Endothelial cell (in vitro differentiated cells): ENCODE measurements around the gene AUH. TPM values are rescaled to one million over a fixed set of nuclear protein-coding genes. Genes with fewer than 3 reads are reported as not detected.

Experiments used
- DNase-seq: peaks from one replicate; pipeline ENCODE4 v3.0.0; 2021; ENCODE audit warnings: low spot score
- H3K27ac Mint-ChIP-seq: one replicate; pipeline ENCODE4 v1.8.0; 2021; ENCODE audit warnings: mixed read lengths, inconsistent platforms; ENCODE audit not compliant: unreplicated experiment
- H3K27me3 Mint-ChIP-seq: one replicate; pipeline ENCODE4 v1.8.0; 2021; ENCODE audit warnings: mild to moderate bottlenecking, moderate library complexity, mixed read lengths, inconsistent platforms; ENCODE audit not compliant: unreplicated experiment
- H3K36me3 Mint-ChIP-seq: one replicate; pipeline ENCODE4 v1.8.0; 2021; ENCODE audit warnings: mild to moderate bottlenecking, low read depth, mixed read lengths, inconsistent platforms; ENCODE audit not compliant: unreplicated experiment
- H3K4me1 Mint-ChIP-seq: one replicate; pipeline ENCODE4 v1.8.0; 2021; ENCODE audit warnings: mild to moderate bottlenecking, mixed read lengths, inconsistent platforms; ENCODE audit not compliant: unreplicated experiment
- H3K4me3 Mint-ChIP-seq: one replicate; pipeline ENCODE4 v1.8.0; 2021; ENCODE audit warnings: mild to moderate bottlenecking, mixed read lengths, inconsistent platforms; ENCODE audit not compliant: unreplicated experiment
- H3K9me3 Mint-ChIP-seq: one replicate; pipeline ENCODE4 v1.8.0; 2021; ENCODE audit warnings: mixed read lengths, inconsistent platforms; ENCODE audit not compliant: unreplicated experiment
- CTCF ChIP-seq: fragments of 200-600 bp; sonication (generic); IDR thresholded peaks from one replicate; pipeline ENCODE4 v1.5.0; 2021; ENCODE audit warnings: antibody characterized with exemption; ENCODE audit not compliant: unreplicated experiment
- total RNA-seq: library from RNA; stranded (reverse); fragmentation: NEBNext Ultra II Directional; extraction: Animal tissue kit (Norgen Biotek cat#: 25700); gene quantifications from one replicate; pipeline ENCODE4 v1.2.1, GENCODE V29; 2021; ENCODE audit not compliant: unreplicated experiment

Gene AUH
- total RNA-seq, 1 donor from 2014 or later, result 14.4 TPM

DNA sequence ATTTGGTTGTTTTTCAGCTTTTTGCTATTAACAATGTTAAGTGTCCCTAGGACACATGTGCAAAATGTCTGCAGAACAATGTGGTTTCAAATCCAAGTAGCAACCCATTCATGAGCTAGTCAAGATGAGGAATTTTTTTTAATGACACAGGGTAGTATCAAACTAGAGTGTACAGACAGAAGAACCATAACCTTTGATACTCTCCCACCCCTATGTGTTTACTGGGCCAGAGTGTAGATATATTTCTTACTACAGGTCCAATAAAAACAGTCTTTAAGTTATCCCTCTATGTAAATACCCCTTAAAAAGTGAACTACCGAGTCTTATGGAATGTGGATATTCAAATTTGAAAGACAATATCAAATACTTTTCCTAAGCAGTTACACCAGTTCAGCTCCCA, 45.6 kb downstream of the AUH start:
- no peak for DNase-seq
- no peak for TF ChIP-seq CTCF
- Mint-ChIP-seq H3K4me3 (no peak overlapping the region), H3K27ac (no peak overlapping the region), H3K4me1 (peaks cover 3% of the 10 kb centered on the region), H3K9me3 (no peaks in the 10 kb centered on the region), H3K36me3 (no peaks in the 10 kb centered on the region), H3K27me3 (peaks cover 2% of the 10 kb centered on the region)

DNA sequence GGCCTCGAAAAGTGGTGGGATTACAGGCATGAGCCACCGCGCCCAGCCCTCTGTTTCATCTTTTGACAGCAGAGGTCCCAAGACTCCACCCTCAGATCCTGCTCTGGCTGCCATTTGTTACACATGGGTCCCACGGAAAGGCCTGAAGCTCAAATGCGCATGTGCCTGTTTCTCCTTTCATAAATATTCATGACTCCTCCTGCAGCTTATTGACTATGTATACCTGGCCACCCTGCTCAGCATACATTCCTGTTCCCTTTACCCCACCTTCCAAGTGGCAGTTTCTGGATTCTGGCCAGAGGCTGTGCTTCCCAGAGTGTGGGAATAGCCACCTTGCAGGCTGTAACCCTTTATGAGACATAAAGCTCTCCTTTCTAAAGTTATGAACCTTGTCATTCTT, 46.5 kb downstream of the AUH start:
- Mint-ChIP-seq H3K4me1 (peaks cover 3% of the 10 kb centered on the region), H3K27me3 (peaks cover 2% of the 10 kb centered on the region), H3K4me3 (no peak overlapping the region), H3K27ac (no peak overlapping the region), H3K36me3 (no peaks in the 10 kb centered on the region), H3K9me3 (no peaks in the 10 kb centered on the region)
- no peak for TF ChIP-seq CTCF
- DNase-seq, result no peak

GRCh38 chr9:91312717-91313325, 48.9 kb downstream of the AUH start:
- Mint-ChIP-seq H3K27me3 (peaks cover 2% of the 10 kb centered on the region), H3K4me3 (no peak overlapping the region), H3K27ac (no peak overlapping the region), H3K36me3 (no peaks in the 10 kb centered on the region), H3K9me3 (no peaks in the 10 kb centered on the region), H3K4me1 (no peaks in the 10 kb centered on the region)
- no peak for DNase-seq
- TF ChIP-seq CTCF, result no peak

DNA sequence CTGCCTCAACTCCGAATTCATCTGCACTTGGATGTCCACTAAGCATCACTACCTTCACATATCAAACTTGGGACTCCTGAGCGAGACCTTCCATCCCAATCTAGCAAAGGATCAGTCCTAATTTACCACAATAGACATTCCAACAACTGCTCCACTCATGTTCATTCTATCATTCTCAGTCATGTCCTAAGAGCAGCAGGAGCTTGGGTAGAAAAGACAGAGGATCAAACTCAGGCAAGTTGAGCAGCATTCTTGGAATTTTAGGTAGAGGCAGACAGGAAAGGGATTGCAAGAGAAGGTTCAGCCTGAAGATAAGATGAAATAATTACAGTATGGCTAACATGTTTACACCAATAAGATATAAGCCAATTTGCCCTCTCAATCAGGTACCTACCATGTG, 51.7 kb downstream of the AUH start:
- Mint-ChIP-seq H3K4me1 (no peaks in the 10 kb centered on the region), H3K4me3 (no peak overlapping the region), H3K27me3 (peaks cover 2% of the 10 kb centered on the region), H3K27ac (no peak overlapping the region), H3K36me3 (no peaks in the 10 kb centered on the region), H3K9me3 (no peaks in the 10 kb centered on the region)
- no peak for DNase-seq
- TF ChIP-seq CTCF, result no peak

DNA sequence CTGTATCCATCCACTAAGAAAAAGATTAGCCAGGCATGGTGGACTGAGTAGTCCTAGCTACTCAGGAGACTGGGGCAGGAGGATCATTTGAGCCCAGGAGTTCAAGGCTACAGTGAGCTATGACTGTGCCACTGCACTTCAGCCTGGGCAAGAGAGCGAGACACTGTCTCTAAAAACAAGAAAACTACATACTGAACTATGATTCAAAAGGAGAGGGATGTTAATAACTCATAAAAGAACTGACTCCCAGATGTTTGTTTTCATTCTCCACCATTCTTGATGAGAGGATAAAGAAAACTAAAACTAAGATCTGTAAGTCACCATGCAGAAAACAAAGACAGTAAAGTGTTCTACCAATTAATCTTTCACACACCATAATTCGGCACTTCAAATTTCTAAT, 53.5 kb downstream of the AUH start:
- Mint-ChIP-seq H3K4me1 (no peaks in the 10 kb centered on the region), H3K4me3 (no peak overlapping the region), H3K27ac (no peak overlapping the region), H3K27me3 (no peaks in the 10 kb centered on the region), H3K36me3 (no peaks in the 10 kb centered on the region), H3K9me3 (no peaks in the 10 kb centered on the region)
- DNase-seq, result no peak
- TF ChIP-seq CTCF, result no peak
